ENCODE results near the gene EFS. TPM values are rescaled to one million over a fixed set of nuclear protein-coding genes. Genes with fewer than 3 reads are reported as not detected.

The EFS gene
- total RNA-seq, 2 experiments from 2014 or later, result not detected

DNA sequence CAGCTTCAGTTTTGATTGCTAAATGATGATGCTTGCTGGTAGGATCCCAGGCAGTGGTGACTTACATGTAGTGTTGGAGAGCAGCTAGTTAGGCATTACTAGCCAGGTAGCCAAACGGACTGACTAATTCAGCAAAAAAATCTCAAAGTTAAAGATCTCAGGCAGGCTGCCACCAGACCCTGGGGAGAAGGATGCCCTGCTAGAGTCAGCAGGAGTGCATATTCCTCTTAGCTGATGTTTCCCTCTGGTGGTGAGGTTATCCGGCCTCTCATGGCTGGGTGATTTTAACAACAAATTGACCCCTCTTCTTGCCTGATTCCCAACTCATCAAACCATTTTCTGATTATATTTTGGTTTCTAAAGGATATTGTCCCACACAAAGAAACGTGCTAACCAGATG, 2.8 kb downstream of the EFS start:
- peaks cover 21% of the 10 kb centered on the region for H3K27me3 Mint-ChIP-seq
- ATAC-seq, result no peak
- H3K9me3 Mint-ChIP-seq, result no peaks in the 10 kb centered on the region
- intact Hi-C loops (cut with micrococcal nuclease), result no loop called here
- H3K4me1 Mint-ChIP-seq (ENCODE audit: low read depth), result no peaks in the 10 kb centered on the region
- no peaks in the 10 kb centered on the region for H3K36me3 Mint-ChIP-seq (ENCODE audit: low read depth)
- ChIA-PET CTCF (interaction anchor here (1.7 to 1.9 kb wide), 2 partner anchors 18 to 35 kb away, joined by 3 to 8 read pairs; no protein-coding TSS in a partner anchor), POLR2A (no interaction called here)
- TF ChIP-seq, protein P1, sequence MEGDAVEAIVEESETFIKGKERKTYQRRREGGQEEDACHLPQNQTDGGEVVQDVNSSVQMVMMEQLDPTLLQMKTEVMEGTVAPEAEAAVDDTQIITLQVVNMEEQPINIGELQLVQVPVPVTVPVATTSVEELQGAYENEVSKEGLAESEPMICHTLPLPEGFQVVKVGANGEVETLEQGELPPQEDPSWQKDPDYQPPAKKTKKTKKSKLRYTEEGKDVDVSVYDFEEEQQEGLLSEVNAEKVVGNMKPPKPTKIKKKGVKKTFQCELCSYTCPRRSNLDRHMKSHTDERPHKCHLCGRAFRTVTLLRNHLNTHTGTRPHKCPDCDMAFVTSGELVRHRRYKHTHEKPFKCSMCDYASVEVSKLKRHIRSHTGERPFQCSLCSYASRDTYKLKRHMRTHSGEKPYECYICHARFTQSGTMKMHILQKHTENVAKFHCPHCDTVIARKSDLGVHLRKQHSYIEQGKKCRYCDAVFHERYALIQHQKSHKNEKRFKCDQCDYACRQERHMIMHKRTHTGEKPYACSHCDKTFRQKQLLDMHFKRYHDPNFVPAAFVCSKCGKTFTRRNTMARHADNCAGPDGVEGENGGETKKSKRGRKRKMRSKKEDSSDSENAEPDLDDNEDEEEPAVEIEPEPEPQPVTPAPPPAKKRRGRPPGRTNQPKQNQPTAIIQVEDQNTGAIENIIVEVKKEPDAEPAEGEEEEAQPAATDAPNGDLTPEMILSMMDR (IDR thresholded peaks at IDR 0.05), result no peak
- no peak for DNase-seq
- H3K27ac Mint-ChIP-seq, result no peak overlapping the region
- no peak overlapping the region for H3K4me3 Mint-ChIP-seq

DNA sequence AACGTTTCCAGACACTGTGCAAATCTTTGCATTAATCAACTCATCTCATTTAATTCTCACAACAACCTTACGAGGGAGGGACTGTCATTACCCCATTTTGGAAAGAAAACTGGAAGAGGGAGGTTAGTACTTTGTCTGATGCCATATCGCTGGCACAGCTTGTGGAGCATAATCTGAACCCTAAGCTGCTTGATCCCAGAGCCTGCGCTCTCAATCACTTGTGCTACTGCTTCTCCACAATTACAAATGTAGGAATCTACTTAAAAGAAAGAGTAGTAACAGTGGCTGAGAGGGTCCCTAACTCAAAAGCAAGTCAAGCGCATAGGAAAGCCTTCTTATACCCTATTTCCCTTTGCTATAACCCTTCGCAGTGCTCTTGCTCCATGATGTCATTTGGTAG, 3.2 kb downstream of the EFS start:
- ATAC-seq (no peak), DNase-seq (no peak)
- no peaks in the 10 kb centered on the region for H3K36me3 Mint-ChIP-seq (ENCODE audit: low read depth)
- H3K9me3 Mint-ChIP-seq, result no peaks in the 10 kb centered on the region
- intact Hi-C loops (cut with micrococcal nuclease), result no loop called here
- peaks cover 17% of the 10 kb centered on the region for H3K27me3 Mint-ChIP-seq
- TF ChIP-seq, protein P1 (IDR thresholded peaks at IDR 0.05), result no peak
- ChIA-PET POLR2A (no interaction called here), CTCF (interaction anchor here (1.7 to 1.9 kb wide), 2 partner anchors 18 to 34 kb away, joined by 3 to 8 read pairs; no protein-coding TSS in a partner anchor)
- no peak overlapping the region for H3K4me3 Mint-ChIP-seq
- no peak overlapping the region for H3K27ac Mint-ChIP-seq
- H3K4me1 Mint-ChIP-seq (ENCODE audit: low read depth), result no peaks in the 10 kb centered on the region

DNA sequence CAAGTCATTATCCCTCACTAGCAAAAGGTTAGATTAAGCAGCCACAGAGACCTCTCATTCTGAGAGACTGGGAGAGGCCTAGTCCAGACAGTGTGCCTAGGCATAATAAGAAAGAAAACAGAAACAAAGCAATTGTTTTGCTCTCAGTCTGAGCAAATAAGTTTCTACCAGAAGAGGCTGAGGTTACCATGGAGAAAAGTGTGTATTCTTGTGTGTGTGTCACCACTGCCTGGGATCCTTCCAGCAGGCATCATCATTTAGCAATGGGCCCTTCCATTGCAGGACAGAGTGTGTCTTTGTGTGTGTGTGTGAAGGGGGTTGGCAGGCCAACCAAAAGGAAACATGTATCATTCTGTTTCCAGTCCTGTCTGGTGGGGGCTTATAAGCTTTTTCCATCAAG, 3.7 kb downstream of the EFS start:
- intact Hi-C loops (cut with micrococcal nuclease), result no loop called here
- H3K27ac Mint-ChIP-seq, result no peak overlapping the region
- peaks cover 14% of the 10 kb centered on the region for H3K27me3 Mint-ChIP-seq
- no peaks in the 10 kb centered on the region for H3K4me1 Mint-ChIP-seq (ENCODE audit: low read depth)
- no peaks in the 10 kb centered on the region for H3K9me3 Mint-ChIP-seq
- H3K4me3 Mint-ChIP-seq, result no peak overlapping the region
- CTCF ChIA-PET, result interaction anchor here (0.7 to 1.9 kb wide), 3 partner anchors 9 to 34 kb away, joined by 3 to 8 read pairs (median 3); no protein-coding TSS in a partner anchor
- DNase-seq (no peak), ATAC-seq (peak; percentile 29)
- POLR2A ChIA-PET, result no interaction called here
- no peaks in the 10 kb centered on the region for H3K36me3 Mint-ChIP-seq (ENCODE audit: low read depth)
- TF ChIP-seq, protein P1 (IDR thresholded peaks at IDR 0.05), result no peak

- no peaks in the 10 kb centered on the region for H3K9me3 Mint-ChIP-seq
- POLR2A ChIA-PET, result interaction anchor here (0.8 to 1.3 kb wide), 2 partner anchors 11 to 179 kb away, joined by 3 to 4 read pairs; no protein-coding TSS in a partner anchor
- ATAC-seq (no peak), DNase-seq (peak; percentile 16)
- intact Hi-C loops (cut with micrococcal nuclease), result no loop called here
- no peaks in the 10 kb centered on the region for H3K36me3 Mint-ChIP-seq (ENCODE audit: low read depth)
- H3K27ac Mint-ChIP-seq, result no peak overlapping the region
- TF ChIP-seq, protein P1 (IDR thresholded peaks at IDR 0.05), result no peak
- CTCF ChIA-PET, result interaction anchor here (0.7 to 1.9 kb wide), 5 partner anchors 9 to 21 kb away, joined by 3 to 8 read pairs (median 3); no protein-coding TSS in a partner anchor
- no peaks in the 10 kb centered on the region for H3K4me1 Mint-ChIP-seq (ENCODE audit: low read depth)
- H3K27me3 Mint-ChIP-seq, result peaks cover 16% of the 10 kb centered on the region
- no peak overlapping the region for H3K4me3 Mint-ChIP-seq
These were observed 4.5 kb downstream of the EFS start for GRCh38 chr14:23360496-23360895.

DNA sequence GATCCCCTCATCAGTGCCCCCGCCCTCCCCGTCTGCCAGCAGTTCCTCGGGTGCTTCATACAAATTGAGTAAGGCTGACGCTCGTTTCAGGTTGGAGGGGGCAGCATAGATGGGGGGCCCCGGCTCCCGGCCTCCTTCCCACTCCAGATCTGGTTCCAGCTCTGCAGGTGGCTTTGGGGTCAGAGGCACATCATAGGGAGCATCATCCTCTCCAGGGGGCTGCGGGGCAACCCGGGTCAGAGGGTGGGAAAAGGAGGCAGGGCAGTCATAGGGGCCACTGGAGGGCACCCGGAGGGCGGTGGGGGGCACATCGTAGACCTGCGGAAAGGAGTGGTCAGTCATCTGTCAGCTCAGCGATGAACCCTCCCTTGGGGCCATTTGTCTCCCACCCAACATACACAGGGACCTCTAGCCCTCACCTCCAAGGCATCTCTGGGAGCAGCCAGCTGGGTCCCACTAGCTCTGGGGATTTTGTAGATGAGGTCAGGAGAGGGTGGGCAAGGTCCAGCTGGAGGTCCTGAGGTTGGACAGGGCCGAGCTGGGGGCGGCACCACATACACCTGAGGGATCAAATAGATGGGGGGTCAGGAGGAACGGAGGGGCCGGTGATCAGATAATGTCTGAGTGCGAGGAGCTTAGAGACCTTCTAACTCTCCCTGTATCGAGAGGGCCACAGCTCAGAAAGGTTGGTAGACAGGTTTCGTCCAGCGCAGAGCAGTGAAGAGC, 5.1 kb downstream of the EFS start:
- POLR2A ChIA-PET, result interaction anchor here (0.8 to 1.3 kb wide), 2 partner anchors 11 to 178 kb away, joined by 3 to 4 read pairs; no protein-coding TSS in a partner anchor
- no peak for DNase-seq
- no peak for ATAC-seq
- Mint-ChIP-seq H3K4me1 (ENCODE audit: low read depth) (no peaks in the 10 kb centered on the region), H3K27ac (no peak overlapping the region), H3K4me3 (no peak overlapping the region), H3K27me3 (peaks cover 19% of the 10 kb centered on the region), H3K9me3 (no peaks in the 10 kb centered on the region), H3K36me3 (ENCODE audit: low read depth) (no peaks in the 10 kb centered on the region)
- CTCF ChIA-PET, result interaction anchor here (0.9 to 1.5 kb wide), 4 partner anchors 10 to 33 kb away, joined by 3 read pairs; no protein-coding TSS in a partner anchor
- TF ChIP-seq, protein P1 (IDR thresholded peaks at IDR 0.05), result no peak
- intact Hi-C loops (cut with micrococcal nuclease), result no loop called here

Data from activated CD8-positive, alpha-beta T cell treated with anti-CD3 and anti-CD28 coated beads for 36 hours (primary cell).